Activated T-helper 9 cell treated with anti-CD3 and anti-CD28 coated beads, Interleukin-2, amount 50 U/mL, for 16 hours (primary cell): ENCODE measurements around the gene SERPINB5.
"Not testable (repeated sequence)": the region's sequence is repeated elsewhere in the genome, so short reads cannot be mapped to it uniquely, and the experiment has no call there.

ENCODE experiments used
- DNase-seq: peaks from one replicate; pipeline ENCODE4 v3.0.0-alpha.2; 2020; ENCODE audit warnings: low read depth

SERPINB5 gene, protein sequence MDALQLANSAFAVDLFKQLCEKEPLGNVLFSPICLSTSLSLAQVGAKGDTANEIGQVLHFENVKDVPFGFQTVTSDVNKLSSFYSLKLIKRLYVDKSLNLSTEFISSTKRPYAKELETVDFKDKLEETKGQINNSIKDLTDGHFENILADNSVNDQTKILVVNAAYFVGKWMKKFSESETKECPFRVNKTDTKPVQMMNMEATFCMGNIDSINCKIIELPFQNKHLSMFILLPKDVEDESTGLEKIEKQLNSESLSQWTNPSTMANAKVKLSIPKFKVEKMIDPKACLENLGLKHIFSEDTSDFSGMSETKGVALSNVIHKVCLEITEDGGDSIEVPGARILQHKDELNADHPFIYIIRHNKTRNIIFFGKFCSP

DNA sequence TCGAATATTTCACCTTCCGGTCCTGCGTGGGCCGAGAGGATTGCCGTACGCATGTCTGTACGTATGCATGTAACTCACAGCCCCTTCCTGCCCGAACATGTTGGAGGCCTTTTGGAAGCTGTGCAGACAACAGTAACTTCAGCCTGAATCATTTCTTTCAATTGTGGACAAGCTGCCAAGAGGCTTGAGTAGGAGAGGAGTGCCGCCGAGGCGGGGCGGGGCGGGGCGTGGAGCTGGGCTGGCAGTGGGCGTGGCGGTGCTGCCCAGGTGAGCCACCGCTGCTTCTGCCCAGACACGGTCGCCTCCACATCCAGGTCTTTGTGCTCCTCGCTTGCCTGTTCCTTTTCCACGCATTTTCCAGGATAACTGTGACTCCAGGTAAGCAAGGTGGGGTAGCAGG, at the start of gene SERPINB5:
Gene SERPINB5 (plus strand): TSS at position 291 of the 400 bp plus-strand sequence. CDS start 7,471 bp downstream, outside the sequence.
- no peak for DNase-seq

DNA sequence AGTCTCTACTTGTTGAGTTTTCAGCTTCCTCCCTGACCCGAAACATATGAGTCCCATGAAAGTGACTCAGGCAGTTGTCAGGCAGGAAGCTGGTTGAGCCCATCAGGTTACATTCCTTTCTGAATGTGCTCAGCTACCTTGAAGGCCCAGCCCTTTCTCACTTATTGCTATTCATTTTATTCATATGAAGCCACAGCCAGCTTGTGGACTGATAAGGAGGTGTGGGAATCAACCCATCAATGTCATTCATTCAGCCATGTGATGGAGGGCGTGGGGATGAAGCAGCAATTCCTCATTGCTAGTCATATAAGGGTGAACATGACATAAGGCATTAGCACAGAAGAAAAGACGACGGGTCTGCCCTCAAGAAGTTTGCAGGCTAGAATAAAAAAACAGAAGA, 49.2 kb upstream of the SERPINB5 start:
- DNase-seq, result no peak

DNA sequence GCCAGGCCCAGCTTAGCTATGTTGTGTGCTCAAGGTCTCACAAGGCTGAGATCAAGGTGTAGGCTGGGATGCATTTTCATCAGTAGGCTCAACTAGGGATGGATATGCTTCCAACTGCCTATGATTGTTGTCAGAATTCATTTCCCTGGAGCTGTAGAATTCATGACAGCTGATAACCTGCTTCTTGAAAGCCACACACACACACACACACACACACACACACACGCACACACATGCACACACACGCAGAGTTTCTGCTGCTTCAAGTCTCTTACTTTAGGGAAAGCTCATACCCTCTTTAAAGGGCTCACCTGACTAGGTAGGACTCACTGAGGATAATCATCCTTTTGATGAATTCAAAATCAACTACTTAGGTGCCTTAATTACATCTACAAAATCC, 46.2 kb upstream of the SERPINB5 start:
- no peak for DNase-seq

DNA sequence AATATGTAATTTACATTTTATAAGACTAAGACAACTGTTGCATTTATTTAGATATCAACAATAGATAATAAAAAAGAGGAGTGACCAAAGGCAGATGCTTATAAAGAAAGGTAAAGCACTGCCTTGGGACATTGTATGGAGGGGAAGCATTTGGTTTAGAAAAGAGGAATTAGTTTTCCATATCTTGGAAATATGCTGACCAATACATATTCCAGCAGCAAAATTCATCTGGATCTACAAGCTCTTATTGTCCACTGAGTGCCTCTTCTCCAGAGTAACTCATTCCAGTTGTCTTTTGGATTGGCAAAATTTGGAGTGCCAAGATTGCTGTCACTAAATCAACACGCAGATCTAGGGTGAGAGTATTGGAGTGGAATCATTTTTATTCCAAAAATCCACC, 45.6 kb upstream of the SERPINB5 start:
- no peak for DNase-seq

DNA sequence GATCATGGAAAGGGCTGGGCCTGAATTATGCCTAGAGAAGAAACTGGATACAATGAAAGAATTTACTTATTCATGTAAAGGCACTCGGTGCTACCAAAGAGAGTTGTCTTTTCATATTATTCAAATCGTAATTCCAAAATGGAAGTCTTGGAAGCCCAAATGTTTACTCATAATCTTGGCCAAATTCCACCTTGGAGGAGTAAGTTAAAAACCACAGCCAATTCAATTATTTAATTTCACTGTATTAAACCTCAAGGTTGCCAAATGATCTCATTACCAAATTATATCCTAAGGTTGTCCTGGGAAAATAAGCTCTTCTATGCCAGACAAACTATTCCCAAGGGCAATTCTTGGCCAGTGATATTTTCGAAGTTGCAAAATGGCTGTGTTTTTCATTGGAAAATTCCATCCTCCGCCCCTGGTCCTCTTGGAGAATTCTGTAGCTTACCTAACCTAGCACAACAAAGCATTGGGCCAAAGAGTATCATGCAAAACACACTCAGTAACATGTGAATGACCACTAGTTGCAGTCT, 43.4 kb upstream of the SERPINB5 start:
- DNase-seq, result no peak

DNA sequence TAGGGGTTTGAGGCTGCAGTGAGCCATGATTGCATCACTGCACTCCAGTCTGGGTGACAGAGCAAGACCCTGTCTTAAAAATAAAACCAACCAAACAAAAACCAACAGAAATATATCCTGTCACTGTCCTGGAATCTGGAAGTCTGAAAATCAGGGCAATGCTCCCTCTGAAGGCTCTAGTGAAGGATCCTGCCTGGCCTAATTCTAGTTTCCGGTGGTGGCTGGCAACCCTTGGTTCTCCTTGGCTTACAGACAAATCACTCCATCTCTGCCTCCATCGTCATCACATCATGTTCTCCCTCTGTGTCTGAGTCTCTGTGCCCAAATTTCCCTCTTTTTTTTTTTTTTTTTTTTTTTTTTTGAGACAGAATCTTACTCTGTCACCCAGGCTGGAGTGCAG, 38.6 kb upstream of the SERPINB5 start:
- DNase-seq, result no peak

DNA sequence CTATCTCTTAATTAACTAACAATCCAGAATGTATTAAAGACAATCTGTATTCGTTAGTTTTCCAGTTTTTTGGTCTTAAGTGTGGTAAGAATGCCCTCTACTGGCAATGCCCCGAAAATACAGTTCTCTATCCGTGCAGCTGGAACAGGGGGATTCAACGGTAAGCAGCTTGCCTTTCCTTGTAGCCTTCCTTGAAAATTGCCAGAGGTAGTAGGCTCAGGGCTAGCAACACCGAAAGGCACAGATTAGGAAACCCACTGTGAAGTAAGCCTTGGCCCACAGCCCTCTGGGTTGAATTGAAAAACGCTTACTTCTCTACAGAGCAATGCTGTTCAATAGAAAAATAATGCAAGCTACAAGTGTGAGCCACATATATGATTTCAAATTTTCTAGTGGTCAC, 37.4 kb upstream of the SERPINB5 start:
- peak; percentile 5 for DNase-seq

DNA sequence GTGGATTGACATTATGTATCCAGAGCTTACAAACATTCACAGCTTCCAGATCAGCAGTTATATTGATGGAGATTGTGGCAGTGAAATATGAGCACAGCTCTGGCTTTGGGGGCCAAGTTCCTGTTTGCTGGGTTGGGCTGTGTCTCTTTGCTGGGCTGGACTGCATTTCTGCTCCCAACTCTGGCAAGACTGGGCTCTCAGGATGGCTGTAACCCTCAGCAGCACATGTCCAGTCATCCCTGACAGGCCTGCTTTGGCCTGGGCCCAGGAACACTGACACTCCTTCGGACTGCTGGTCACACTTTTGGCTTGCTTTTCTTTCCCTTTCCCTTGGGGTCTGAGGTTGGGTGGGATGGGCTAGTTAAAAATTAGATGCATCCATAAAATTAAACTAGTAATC, 36.5 kb upstream of the SERPINB5 start:
- DNase-seq, result no peak

DNA sequence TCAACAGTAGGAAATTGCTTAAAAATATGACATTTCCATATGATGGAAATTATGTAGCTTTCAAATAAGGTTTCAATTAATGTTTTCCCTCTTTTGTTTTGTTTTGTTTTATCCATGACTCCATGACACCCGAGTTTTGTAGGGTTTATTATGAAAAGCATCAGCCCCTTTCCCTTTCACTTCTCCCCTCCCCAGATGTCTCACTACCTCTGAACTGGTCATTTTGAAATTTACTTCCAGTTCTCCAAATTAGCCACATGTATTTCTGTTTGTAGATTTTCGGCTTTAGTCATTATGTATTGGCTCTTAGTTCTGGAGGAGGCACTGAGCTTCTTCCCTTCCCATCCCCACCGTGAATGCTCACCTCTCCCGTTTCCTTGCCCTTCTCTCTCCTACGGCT, 35.9 kb upstream of the SERPINB5 start:
- DNase-seq, result no peak

DNA sequence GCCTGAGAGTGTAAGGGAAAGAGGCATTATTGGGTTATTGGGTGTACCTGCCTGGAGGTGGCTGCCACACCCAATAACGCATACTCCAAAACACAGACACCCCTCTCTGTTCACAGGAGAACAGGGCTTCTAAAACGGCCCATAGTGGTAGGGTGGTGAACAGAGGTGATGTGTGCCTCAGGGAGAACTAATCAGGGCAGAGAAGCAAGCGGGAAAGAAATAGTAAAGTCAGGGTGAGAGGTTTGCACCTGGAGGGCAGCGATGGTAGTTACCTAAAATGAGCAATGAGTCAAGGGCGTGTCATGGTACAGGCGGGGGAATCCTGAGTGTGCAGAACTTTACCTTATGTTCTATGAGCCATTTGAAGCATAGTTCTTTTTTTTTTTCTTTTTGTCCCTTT, 32.9 kb upstream of the SERPINB5 start:
- DNase-seq, result no peak

DNA sequence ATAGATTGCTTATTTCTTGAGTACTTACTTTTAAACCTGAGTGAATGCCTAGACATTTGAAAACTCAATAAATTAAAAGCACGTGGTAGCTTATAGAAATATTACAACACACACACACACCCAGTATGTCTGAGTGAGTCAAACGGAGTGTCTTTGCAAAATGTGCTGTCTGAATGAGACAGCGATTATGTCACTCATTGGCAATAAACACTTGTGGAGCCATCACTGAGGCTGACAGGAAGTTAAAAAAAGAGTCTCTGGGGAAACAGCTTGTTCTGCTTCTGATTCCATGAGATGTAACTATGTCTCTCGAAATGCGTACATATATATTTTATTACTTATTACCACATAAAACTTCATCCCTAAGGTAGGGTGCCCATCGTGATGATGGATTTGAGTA, 32.2 kb upstream of the SERPINB5 start:
- no peak for DNase-seq

DNA sequence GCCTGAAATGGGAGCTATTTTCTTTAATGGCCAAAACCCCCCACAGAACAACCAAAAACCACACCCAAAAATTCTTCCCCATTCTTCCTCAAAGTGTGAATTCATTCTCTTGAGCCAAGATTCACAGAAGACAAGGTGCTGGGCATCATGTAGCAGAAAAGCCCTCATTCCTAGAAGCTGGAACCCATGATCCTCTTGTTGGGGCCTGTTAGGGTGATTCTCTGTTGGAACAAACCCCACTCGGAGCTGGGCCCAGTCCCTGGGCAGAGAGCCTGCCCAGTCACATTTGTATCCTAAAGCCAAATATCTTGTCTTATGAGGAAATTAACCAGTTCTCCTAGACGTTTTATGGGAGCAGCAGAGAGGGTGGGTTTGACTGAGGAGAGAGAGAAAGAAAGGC, 31.7 kb upstream of the SERPINB5 start:
- no peak for DNase-seq

DNA sequence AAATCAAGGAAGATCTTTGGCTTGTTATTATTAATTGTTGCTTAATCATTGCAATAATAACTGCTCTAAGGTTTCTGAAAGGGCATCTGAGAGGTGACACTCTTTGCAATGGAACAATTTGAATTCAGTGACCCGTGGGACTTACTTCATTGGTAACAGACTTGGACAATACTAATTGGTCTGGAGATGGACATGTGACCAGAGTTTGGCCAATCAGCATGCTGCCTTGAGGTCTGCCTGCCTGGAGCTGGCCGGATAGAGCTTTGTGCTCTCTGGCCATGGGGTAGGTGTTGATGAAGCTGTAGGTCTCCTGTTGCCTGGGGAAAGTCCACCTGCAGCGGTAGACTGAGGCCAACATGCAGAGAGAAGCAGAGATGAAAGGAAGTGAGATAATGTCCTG, 30.5 kb upstream of the SERPINB5 start:
- DNase-seq, result no peak

DNA sequence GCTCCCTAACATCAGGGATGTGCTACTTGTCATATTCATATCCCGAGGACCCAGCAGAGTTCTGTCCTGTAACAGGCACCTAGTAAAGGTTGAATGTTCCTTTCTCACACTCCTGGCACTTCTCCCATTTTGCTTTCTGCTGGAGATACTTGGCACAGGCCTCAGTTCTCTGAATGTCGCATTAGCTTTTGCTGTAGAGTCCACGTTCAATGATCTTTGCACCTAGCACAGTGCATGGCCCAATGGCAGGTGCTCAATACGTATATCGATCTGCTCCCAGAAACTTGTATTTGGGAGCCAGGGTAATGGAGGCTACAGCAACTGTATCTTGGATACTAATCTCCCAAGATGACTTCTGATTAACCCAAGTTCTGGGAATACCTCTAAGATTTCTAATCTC, 29.7 kb upstream of the SERPINB5 start:
- no peak for DNase-seq

DNA sequence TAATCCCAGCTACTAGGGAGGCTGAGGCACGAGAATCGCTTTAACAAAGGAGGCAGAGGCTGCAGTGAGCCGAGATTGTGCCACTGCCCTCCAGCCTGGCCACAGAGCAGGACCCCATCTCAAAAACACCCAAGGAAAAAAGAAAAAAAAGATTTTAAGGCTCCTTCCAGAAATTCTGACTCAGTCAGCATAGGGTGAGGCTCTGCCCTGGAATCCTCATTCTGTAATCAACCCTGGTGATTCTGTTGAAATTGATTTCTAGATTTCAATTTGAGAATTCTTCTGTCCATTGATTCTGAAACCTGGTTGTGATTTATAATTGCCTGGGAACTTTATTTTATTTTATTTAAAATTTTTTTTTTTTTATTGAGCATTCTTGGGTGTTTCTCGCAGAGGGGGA, 27.3 kb upstream of the SERPINB5 start:
- DNase-seq, result no peak

DNA sequence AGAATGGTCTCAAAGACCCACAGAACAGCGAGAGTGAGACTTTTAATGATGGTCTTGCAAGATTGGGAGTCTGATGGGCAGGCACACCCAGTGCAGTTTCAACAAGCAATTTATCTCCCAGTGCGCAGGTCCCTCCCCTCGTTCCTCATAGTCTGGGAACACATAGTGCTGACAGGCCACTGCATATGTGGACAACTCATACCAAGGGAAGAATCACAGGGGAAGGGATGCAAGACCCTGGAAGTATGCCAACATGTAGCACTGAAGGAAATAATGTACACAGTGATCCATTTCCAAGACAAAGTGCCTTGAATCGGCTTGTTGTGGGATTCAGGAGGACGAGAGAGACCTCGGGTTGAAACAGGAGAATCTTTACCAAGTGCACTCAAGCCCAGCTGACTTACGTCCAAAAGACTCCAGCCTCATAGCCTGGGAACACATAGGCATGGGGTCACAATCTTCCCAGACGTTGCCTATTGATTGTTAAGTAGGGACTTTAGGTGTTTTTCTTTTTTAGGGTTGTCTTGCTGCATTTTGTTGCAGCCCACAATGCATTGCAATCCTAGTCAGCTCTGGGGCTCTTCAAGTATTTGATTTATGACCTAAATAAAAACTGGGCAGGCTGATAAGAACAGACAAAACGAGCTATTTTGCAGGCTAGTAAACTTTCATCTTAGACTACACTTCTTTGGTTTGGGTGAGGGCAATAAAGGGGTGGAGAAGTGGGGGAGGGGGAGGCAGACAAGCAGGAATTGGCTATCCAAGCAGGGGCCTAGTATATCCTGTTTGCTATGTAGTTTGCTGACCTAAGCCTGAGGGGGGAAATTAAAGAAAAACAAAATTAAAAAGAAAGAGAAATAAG, 24.7 kb upstream of the SERPINB5 start:
- DNase-seq, result no peak

DNA sequence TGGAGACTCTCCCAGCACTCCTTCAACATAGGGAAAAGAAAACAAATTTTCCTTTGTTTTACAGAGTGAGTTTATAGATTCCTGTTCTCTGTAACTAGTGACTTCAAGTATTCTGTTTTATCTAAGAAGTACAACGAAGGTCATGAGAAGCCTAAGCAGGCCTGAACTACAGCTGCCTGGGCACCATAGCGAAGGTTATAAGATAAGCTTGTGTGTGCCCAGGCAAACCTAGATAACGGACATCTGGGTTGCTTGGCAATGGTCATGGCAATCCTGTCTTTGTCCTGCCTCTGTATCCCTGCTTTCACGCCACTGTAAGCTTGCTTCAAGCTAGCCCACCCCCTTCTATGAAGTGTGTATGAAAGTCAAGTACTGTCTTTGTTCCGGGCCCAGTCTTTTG, 24.0 kb upstream of the SERPINB5 start:
- not testable (repeated sequence) for DNase-seq

DNA sequence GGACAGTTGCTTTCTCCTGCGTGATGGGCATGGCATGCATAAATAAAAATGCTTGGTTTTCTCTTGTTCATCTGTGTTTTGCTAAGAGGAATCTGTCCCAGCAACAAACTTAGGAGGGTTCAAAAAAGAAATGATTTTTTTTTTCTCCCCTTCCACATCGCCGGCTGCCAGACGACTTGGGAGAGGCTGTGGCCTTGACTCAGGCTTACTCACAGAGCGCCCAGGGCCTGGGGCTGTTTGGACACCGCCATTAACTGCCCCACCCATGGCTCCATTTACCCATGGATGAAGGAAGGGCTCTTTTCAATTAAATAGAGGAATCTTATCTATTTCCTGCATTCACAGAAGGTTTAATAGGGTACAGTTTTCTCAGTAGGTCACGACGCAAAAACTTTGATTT, 22.3 kb upstream of the SERPINB5 start:
- no peak for DNase-seq

DNA sequence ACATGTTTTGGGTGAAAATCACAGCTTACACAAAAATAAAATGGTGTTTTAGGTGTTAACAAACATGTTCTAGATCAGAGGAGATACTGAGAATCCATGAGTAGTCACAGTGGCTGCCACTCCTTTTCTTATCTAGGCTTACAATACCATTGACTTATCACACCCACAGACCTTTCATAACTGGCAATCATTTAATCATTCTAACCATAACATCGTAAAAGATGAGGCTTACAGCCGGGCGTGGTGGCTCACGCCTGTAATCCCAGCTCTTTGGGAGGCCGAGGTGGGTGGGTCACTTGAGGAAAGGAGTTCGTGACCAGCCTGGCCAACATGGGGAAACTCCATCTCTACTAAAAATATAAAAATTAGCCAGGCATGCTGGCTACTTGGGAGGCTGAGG, 18.8 kb upstream of the SERPINB5 start:
- DNase-seq, result no peak

DNA sequence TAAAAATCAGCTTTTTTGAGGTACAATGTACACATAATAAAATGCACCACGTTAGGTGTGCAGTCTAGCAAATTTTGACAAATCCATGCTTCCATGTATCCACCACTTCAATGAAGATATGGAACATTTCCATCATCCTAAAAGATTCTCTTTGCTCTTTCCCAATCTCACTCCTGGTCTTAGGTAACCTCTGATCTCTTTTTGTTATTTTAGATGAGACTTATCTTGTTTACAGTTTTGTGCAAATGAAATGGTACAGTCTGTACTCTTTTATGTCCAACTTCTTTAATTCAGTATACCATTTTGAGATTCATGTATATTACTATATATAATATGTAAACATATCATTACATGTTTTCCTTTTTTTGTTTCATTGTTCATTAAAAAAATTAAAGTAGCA, 16.3 kb upstream of the SERPINB5 start:
- DNase-seq, result no peak

DNA sequence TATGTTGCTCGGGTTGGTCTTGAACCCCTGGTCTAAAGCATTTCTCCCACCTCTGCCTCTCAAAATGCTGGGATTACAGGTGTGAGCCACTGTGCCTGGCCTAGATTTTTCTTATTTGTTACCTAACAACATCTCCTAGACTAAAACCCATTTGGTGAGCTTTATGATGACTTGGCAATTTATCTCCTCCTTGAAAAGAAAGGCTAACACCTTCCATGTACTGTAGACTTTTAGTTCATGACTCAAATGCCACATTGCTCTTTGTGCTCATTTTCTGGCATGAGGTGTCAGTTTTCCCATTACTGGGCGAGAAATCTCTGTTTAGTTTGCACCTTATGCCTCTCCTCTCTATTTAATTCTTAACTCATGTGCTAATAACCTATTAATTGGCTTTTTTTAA, 12.3 kb upstream of the SERPINB5 start:
- no peak for DNase-seq

DNA sequence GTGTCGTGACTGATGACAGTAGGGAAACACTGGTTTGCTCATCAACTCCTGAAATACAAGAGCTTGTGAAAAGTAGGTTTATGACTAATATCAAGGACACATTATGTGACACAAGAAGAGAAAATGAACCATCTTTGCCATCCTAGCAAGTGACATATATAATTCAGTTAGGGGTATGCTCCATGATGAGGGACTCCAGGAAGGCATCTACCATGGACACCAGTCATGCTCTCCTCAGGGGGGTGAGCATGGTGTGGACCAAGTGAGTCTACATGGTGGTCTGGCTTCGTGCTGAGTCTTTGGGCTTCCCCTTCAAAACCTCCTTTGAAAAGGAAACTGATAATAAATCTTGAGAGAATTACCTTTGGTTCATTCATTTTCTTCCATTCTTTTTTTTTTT, 11.7 kb upstream of the SERPINB5 start:
- no peak for DNase-seq

DNA sequence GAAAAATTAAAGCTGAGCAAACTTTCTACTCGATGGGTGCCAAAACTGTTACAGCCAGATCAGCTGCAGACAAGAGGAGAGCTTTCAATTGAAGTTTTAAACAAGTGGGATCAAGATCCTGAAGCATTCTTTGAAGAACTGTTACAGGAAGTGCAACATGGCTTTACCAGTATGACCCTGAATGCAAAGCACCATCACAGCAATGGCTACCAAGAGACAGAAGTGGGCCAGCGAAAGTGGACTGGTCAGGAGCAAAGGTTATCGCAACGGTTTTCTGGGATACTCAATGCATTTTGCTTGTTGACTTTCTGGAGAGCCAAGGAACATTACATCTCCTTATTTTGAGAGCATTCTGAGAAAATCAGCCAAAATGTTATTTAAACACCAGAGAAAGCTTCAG, 9.1 kb upstream of the SERPINB5 start:
- DNase-seq, result no peak
